GM21526 (cell line): ENCODE data around the gene TF.

Source experiments
- ATAC-seq: cut with Tn5 transposase; IDR thresholded peaks from one replicate; pipeline ENCODE4 v1.9.1; 2021; ENCODE audit warnings: moderate library complexity; ENCODE audit not compliant: unreplicated experiment, low FRiP score

Gene TF

GRCh38 chr3:133804896-133805295 lies 58.7 kb downstream of the TF start:
- no peak for ATAC-seq

DNA sequence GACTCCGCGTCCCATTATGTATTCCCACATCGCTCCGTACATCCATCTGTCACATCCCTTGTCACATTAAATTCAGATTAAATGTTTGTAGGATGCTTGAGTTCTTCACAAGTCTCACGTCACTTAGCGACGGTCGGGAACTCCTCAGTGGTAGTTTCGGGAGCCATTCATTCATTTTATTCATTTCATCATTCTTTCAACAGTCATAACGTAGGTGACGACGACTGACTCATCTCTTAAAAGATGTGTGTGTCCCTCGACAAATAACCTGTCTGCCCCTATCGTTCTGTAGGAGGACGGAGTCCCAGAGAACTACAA lies 59.1 kb downstream of the TF start:
- no peak for ATAC-seq

DNA sequence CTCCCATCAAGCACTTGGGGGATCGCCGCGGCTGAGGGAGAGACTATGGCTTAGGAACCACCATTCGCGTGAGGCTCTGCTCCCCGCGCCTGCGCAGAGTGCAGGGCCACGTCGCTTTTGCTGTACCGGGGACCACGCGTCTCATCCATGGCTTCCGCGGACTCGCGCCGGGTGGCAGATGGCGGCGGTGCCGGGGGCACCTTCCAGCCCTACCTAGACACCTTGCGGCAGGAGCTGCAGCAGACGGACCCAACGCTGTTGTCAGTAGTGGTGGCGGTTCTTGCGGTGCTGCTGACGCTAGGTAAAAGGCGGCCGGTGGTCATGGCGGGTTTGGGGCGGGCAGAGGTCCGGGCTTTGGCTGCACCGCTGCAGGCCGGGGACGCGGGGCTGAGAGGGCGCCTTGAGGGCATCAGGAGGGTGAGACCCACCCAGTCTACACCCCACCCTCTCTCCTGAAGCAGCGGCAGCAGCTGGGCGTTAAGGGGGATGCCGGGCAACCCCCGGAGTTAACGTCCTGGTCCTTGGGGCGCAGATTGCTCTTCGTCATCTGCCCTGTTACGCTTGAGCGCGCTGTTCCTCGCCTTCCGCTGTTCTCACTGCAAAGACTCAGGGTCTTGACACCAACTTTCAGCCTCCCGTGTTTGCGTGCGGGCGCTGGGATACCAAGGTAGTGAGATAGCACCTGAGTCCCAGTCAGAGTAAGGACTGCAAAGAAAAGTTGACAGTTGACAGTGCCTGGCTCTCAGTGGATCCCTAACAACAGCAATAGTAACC lies 59.7 kb downstream of the TF start, which contains the start of gene SRPRB:
SRPRB (plus strand) TSS at position 114 of the 774 bp plus-strand sequence; CDS start at position 148, 34 bp downstream.
- peak; percentile 96 for ATAC-seq

GRCh38 chr3:133812872-133813271 lies 66.7 kb downstream of the TF start:
- ATAC-seq, result no peak

DNA sequence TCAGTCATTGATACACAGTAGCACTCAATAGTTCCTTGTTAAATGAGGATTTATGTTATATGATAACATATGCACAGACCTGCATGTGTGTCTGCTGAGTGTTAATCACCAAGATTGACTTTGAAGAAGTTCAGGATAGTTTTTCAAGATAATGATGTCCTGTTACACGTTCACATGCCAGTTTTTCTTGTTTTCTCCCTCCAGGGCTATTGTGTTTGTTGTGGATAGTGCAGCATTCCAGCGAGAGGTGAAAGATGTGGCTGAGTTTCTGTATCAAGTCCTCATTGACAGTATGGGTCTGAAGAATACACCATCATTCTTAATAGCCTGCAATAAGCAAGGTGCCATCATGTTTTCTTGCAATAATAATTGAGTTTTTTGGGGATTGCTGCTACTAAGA lies 69.2 kb downstream of the TF start:
- no peak for ATAC-seq

GRCh38 chr3:133820129-133820528 lies 73.9 kb downstream of the TF start:
- ATAC-seq, result no peak

GRCh38 chr3:133820889-133821675 lies 74.9 kb downstream of the TF start:
- no peak for ATAC-seq

DNA sequence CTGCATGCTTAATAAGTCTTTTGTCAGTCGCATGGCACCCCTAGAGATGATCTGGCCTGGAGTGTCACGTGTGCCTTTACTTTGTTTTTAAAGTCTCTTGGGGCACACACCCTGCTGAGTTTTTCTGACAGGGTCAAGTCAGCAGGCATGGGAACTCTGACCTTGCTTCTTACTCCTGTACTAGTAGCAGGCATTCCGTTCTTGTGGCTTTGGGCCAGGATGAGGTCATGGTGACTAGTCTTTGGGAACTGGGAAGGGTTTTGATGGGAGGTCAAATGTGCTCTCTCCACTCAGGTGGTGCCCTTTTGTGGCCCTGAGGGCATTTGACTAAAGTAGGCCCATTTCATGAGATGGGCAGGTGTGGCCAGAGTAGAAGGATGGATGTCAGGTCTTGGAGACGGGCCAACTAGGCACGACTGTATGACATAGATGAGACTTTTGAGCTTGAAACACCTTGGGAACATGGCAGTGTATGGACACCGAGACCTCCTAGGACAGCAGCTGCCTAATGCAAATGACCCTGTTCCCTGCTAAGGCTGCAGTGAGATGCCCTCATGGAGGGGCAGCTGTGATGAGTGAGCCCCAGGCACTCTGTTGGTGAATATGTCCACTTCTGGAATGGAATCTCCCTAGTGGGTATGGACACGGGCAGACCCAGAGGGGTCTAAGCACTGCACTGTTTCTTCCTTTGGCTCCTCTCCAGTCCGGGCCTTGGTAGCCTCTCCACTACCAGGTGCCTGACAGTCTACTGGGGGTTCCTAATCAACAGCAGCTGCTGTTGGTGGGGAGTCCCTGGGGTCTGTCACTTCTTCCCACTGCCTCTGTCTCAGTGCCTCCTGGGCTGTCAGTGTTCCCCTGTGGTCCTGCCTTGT lies 75.8 kb downstream of the TF start:
- ATAC-seq, result no peak

- no peak for ATAC-seq
Observed at GRCh38 chr3:133824961-133825485, 78.8 kb downstream of the TF start.

GRCh38 chr3:133825969-133826727 lies 80.0 kb downstream of the TF start:
- ATAC-seq, result no peak

GRCh38 chr3:133827136-133827535 lies 80.9 kb downstream of the TF start:
- no peak for ATAC-seq

DNA sequence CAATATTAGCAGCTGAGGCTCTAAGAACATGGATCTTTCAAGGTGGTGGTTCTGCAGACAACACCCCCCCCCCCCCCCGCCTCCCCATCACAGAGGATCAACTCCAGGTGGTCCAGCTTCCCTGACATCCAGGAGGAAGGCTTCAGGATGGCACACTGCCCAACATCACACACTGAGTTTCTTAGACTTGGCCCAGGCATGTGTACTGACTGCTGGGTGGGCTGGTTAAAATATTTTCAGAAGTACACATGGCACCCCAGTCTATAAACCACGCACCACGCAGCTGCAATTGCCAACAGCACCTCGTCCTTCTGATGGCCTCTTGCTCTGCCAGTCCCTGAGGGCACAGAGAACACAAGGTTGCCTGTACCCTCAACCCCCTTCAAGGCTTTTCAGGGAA lies 81.5 kb downstream of the TF start:
- ATAC-seq, result no peak

- no peak for ATAC-seq
Observed at GRCh38 chr3:133828576-133829309, 82.5 kb downstream of the TF start.

DNA sequence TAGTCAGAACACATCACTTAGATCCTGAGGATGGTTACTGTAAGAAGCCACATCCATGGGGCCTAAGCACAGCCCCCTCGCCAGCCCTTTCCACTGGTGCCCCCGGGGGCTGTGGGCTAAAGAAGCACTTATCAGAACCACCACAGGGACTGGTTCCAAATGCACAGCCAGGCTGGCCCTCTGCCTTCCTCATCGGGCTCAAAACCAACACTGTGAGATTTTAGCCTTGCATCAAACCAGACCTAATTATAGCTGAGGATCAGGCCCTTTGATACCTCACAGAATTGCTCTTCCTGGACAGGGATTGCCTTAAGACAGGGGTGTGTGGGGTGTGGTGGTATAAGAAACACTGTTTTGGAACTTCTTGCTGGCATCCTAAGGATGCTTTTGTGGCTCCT lies 83.1 kb downstream of the TF start:
- ATAC-seq, result no peak

GRCh38 chr3:133830071-133830470 lies 83.9 kb downstream of the TF start:
- ATAC-seq, result no peak

DNA sequence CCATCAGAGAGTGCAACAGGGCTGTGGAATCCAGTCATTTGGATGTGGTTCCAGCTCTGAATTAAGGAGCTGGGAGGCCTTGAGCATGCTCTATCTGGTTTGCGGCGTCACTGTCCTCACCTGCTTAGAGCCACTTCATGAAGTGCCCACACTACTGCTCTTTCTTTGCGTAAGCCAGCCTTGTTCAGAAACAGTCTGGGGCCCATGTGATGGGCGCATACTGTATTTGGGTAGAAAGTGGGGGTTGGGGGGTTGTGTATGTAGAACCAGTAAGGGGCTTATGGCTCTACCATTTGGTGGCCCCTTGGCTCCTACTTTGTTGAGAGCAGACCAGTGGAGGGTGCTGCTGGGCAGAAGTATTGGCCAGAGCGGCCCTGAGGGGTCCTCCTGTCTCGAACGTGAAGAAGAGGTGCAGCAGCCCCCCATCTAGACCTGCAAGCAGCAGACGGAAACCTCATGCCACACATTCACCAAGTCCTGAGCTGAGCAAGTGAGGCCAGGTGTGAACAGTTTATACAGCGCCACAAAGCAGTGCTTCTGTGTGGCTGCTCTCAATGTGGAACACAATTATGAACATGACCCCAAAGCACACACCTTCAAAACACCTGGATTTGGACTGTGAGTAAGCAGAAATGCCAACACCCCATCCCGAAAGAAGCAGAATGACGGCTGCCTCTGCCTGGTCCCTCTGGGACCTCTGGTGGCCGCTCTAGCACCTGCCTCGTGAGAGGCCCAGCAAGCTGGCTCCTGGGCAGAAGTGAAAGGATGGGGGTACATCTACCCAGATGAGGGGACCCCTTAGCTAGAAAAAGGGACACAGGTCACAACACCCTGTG lies 86.0 kb downstream of the TF start:
- ATAC-seq, result no peak

GRCh38 chr3:133832802-133833144 lies 86.6 kb downstream of the TF start:
- no peak for ATAC-seq

GRCh38 chr3:133833267-133833666 lies 87.1 kb downstream of the TF start:
- no peak for ATAC-seq
